Measurements from ENCODE around the gene ENDOG.

- TF ChIP-seq EZH2 (IDR thresholded peaks at IDR 0.05; ENCODE audit: low read depth, unreplicated experiment) (no peak), CTCF (conservative IDR thresholded peaks at IDR 0.05; ENCODE audit: low read depth in 2 of 2) (no peak), ETS1 (IDR thresholded peaks at IDR 0.05) (no peak), CREB1 (CRISPR knock-in tag; IDR thresholded peaks at IDR 0.05; ENCODE audit: low read depth) (no peak), EZH2phosphoT487 (IDR thresholded peaks at IDR 0.05; ENCODE audit: unreplicated experiment) (no peak)
Measured at GRCh38 chr9:128771094-128771721, 47.1 kb upstream of the ENDOG start.

Data from GM23338 (cell line).